GM12892 (cell line): Measurements from ENCODE around the gene CPED1.

Experiments used
- POLR2A ChIP-seq: IDR thresholded peaks from 2 replicates; pipeline ENCODE4 v1.6.1; 2011; ENCODE audit warnings: low read depth, low read length, control low read depth
- POLR2AphosphoS5 ChIP-seq: IDR thresholded peaks from 2 replicates; pipeline ENCODE4 v1.6.1; 2011; ENCODE audit warnings: low read depth, low read length, control low read depth

DNA sequence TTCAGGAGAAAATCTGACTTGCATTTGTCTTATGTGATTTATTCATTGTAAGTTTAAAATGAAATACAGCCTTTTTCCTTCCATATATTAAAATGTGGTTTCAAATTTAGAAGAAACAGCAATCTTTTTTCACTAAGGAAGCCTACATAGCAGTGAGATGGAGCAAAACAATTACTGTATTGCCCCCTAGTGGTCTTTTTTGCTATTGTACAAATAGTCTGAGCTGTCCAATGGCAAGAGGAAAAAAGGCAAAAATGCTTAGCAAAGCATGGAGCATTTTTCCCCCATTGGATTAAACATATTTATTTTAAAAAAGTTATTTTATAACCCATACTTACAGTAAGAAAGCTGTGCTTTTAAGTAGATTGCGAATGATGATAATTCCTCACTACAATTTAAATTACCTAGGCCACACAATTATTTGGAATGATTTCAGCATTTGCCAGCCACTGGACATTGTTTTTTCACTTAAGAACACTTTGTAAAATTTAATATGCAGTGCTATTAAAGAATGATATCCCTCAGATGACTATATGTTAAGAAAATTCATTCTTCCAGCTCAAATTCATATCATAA is 119.5 kb downstream of the CPED1 start:
- TF ChIP-seq POLR2A (no peak), POLR2AphosphoS5 (no peak)
